GM12874 (cell line): ENCODE measurements around the gene MFGE8.

Experiments used
- TF ChIP-seq, protein P1 (sequence below): IDR thresholded peaks from 2 replicates; pipeline ENCODE4 v1.5.1; 2011; ENCODE audit warnings: low read depth, mild to moderate bottlenecking, control low read depth, low read length, moderate library complexity; ENCODE audit not compliant: insufficient read depth

MFGE8 gene

GRCh38 chr15:88949734-88950400 is 36.7 kb upstream of the MFGE8 start:
- TF ChIP-seq, protein P1, sequence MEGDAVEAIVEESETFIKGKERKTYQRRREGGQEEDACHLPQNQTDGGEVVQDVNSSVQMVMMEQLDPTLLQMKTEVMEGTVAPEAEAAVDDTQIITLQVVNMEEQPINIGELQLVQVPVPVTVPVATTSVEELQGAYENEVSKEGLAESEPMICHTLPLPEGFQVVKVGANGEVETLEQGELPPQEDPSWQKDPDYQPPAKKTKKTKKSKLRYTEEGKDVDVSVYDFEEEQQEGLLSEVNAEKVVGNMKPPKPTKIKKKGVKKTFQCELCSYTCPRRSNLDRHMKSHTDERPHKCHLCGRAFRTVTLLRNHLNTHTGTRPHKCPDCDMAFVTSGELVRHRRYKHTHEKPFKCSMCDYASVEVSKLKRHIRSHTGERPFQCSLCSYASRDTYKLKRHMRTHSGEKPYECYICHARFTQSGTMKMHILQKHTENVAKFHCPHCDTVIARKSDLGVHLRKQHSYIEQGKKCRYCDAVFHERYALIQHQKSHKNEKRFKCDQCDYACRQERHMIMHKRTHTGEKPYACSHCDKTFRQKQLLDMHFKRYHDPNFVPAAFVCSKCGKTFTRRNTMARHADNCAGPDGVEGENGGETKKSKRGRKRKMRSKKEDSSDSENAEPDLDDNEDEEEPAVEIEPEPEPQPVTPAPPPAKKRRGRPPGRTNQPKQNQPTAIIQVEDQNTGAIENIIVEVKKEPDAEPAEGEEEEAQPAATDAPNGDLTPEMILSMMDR: no peak

DNA sequence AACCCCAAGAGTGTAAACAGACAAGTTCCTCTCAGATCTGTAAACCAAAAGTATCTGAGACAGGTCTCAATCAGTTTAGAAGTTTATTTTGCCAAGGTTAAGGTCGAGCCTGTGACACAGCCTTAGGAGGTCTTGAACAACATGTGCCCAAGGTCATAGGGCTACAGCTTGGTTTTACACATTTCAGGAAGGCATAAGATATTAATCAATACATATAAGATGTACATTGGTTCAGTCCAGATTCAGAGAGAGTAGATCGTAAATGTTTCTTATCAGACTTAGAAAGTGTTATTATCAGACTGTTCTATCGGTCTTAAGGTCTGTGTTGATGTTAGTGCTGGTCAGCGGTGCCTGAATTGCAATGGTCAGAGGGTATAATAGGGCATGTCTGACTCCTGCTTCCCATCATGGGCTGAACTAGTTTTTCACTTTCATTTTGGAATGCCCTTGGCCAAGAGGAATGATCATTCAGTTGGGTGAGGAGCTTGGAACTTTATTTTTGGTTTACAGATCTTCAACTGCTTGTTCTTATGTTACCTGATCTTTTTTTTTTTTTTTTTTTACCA is 27.0 kb upstream of the MFGE8 start:
- TF ChIP-seq, protein P1: no peak

DNA sequence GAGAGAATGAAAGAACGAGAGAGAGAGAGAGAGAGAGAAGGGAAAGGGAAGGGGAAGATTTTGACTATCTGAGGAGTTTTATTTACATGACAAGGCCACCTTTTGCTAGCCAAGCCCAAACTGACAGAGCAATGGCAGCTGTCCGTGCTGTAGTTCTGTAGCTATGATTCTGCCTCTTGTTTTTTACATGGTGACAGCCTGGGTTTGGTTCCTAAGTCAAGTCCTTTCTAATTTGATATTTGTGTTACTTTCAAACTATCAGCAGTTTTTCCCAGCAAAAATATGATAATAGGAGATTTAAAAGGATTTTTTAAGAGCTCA is 26.3 kb upstream of the MFGE8 start:
- TF ChIP-seq, protein P1: no peak

- TF ChIP-seq, protein P1: no peak
Measured at GRCh38 chr15:88938802-88939485, 25.8 kb upstream of the MFGE8 start.

DNA sequence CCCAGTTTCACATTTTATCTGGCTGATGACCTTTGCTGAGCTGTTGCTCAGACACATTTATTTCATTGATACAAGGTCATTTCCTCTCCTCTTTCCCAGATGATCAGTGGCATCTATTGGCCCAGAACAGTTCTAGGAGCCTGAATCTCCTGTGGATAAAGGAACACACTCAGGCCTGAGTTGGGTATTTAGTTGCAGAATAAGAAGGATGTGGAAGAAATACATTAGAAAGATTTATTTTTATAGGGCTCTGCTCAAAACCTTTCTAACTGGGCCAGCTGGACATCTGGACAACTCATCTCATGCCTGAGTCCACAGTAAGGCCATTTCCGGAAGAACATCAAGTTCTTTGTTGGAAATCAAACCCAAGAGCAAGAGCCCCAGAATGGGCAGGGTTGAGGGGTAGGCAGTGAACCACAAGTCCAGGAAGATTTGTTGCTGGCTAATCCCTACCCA is 19.7 kb upstream of the MFGE8 start:
- TF ChIP-seq, protein P1: no peak

- TF ChIP-seq, protein P1: no peak
Measured at GRCh38 chr15:88932271-88932874, 19.2 kb upstream of the MFGE8 start.

GRCh38 chr15:88930579-88930978 is 17.4 kb upstream of the MFGE8 start:
- TF ChIP-seq, protein P1: no peak
